GM20000 (cell line): ENCODE measurements around the gene TAAR2.
A peak's percentile ranks its signal among the peaks of the same experiment; 100 is the strongest.

ENCODE experiments used
- DNase-seq: peaks from one replicate; pipeline ENCODE4 v3.0.0; 2012; ENCODE audit warnings: low spot score
- TF ChIP-seq, protein P1 (sequence below): IDR thresholded peaks from 2 replicates; pipeline ENCODE4 v1.5.1; 2012; ENCODE audit warnings: mild to moderate bottlenecking, control low read depth; ENCODE audit errors: extremely low read depth, missing control alignments

The TAAR2 gene, protein sequence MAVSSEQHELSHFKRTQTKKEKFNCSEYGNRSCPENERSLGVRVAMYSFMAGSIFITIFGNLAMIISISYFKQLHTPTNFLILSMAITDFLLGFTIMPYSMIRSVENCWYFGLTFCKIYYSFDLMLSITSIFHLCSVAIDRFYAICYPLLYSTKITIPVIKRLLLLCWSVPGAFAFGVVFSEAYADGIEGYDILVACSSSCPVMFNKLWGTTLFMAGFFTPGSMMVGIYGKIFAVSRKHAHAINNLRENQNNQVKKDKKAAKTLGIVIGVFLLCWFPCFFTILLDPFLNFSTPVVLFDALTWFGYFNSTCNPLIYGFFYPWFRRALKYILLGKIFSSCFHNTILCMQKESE

DNA sequence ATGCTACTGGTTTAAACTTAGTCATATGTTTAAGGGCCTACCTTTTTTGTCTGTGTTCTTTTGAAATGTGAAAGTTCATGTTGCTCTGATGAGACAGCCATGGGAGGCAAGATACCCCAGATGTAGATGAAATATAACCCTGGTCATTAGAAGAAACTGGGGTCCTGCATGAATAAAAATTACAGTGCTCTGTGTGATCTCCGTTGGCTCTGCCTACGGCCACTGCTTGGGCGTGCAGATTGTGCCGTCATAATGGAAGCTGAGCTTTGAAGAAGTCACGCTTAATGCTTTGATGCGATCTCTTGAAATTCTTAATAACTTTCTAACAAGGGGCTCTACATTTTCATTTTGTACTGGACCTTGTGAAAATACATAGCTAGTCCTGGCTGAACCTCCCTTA is at the start of gene TAAR2:
TAAR2 (minus strand) TSS at position 101 of the 400 bp plus-strand sequence; CDS start at position 101, 0 bp downstream.
- TF ChIP-seq, protein P1, sequence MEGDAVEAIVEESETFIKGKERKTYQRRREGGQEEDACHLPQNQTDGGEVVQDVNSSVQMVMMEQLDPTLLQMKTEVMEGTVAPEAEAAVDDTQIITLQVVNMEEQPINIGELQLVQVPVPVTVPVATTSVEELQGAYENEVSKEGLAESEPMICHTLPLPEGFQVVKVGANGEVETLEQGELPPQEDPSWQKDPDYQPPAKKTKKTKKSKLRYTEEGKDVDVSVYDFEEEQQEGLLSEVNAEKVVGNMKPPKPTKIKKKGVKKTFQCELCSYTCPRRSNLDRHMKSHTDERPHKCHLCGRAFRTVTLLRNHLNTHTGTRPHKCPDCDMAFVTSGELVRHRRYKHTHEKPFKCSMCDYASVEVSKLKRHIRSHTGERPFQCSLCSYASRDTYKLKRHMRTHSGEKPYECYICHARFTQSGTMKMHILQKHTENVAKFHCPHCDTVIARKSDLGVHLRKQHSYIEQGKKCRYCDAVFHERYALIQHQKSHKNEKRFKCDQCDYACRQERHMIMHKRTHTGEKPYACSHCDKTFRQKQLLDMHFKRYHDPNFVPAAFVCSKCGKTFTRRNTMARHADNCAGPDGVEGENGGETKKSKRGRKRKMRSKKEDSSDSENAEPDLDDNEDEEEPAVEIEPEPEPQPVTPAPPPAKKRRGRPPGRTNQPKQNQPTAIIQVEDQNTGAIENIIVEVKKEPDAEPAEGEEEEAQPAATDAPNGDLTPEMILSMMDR, result no peak

GRCh38 chr6:132673376-132674094 is 49.5 kb upstream of the TAAR2 start:
- no peak for DNase-seq
- TF ChIP-seq, protein P1, result no peak

More for the DNA sequence above, at the start of gene TAAR2:
- DNase-seq, result no peak

GRCh38 chr6:132671295-132671694 is 47.2 kb upstream of the TAAR2 start:
- TF ChIP-seq, protein P1, result no peak
- no peak for DNase-seq

- DNase-seq, result peak; percentile 32
- TF ChIP-seq, protein P1, result peak; percentile 5
Measured at GRCh38 chr6:132669690-132670291, 45.7 kb upstream of the TAAR2 start.

- TF ChIP-seq, protein P1, result no peak
- DNase-seq, result no peak
Measured at GRCh38 chr6:132666118-132666517, 42.0 kb upstream of the TAAR2 start.

DNA sequence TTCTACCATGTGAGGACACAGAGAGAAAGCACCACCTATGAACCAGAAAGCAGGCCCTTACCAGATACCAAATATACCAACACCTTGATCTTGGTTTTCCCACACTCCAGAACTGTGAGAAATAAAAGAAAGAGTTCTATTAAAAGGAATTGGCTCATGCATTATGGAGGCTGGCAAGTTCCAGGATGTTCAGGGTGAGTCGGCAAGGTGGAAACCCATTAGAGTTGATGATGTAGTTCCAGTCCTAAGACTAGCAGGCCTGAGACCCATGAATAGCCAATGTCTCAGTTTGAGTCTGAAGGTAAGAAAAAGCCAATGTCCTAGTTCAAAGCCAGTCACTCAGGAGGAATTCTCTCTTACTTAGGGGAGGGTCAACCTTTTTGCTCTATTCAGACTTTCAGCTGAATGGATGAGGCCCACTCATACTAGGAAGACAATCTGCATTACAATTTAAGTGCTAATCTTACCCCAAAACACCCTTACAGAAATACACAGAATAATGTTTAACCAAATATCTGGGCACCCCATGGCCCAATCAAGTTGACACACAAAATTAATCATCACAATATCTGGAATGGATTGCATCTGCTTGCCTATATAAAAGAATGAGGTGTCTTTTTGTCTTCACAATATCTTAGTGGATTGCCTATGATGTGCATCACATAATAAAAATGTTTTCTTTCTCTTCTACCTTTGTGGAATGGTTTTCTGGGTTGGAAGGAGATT is 40.4 kb upstream of the TAAR2 start:
- TF ChIP-seq, protein P1, result no peak
- DNase-seq, result no peak

GRCh38 chr6:132663661-132664060 is 39.6 kb upstream of the TAAR2 start:
- TF ChIP-seq, protein P1, result no peak
- DNase-seq, result no peak
